ENCODE measurements around the gene ZMYM2.

- no peak for TF ChIP-seq POLR2AphosphoS5 (IDR thresholded peaks at IDR 0.05; ENCODE audit: low read depth)
- no peak for TF ChIP-seq CTCF (conservative IDR thresholded peaks at IDR 0.05; ENCODE audit: low read depth in 2 of 2)
- no peak for TF ChIP-seq ETS1 (IDR thresholded peaks at IDR 0.05)
- no peak for TF ChIP-seq EZH2 (IDR thresholded peaks at IDR 0.05; ENCODE audit: low read depth, unreplicated experiment)
- no peak for TF ChIP-seq EZH2phosphoT487 (IDR thresholded peaks at IDR 0.05; ENCODE audit: unreplicated experiment)
- no peak for TF ChIP-seq REST (IDR thresholded peaks at IDR 0.05; ENCODE audit: unreplicated experiment)
- no peak for TF ChIP-seq STAT1 (IDR thresholded peaks at IDR 0.05; ENCODE audit: unreplicated experiment)
- no peak for TF ChIP-seq JUNB (IDR thresholded peaks at IDR 0.05; ENCODE audit: unreplicated experiment)
- TF ChIP-seq NANOG (IDR thresholded peaks at IDR 0.05; ENCODE audit: borderline replicate concordance): no peak
These were observed 57.2 kb downstream of the ZMYM2 start for GRCh38 chr13:20015763-20016162.

All from GM23338 (cell line).